Measurements from ENCODE around the gene TRAF3.
"Not testable (repeated sequence)": the region's sequence is repeated elsewhere in the genome, so short reads cannot be mapped to it uniquely, and the experiment has no call there.

TRAF3 gene

GRCh38 chr14:102926840-102927239, 149.6 kb downstream of the TRAF3 start:
- not testable (repeated sequence) for DNase-seq

- DNase-seq = no peak
These were observed 150.2 kb downstream of the TRAF3 start for GRCh38 chr14:102927346-102927877.

DNA sequence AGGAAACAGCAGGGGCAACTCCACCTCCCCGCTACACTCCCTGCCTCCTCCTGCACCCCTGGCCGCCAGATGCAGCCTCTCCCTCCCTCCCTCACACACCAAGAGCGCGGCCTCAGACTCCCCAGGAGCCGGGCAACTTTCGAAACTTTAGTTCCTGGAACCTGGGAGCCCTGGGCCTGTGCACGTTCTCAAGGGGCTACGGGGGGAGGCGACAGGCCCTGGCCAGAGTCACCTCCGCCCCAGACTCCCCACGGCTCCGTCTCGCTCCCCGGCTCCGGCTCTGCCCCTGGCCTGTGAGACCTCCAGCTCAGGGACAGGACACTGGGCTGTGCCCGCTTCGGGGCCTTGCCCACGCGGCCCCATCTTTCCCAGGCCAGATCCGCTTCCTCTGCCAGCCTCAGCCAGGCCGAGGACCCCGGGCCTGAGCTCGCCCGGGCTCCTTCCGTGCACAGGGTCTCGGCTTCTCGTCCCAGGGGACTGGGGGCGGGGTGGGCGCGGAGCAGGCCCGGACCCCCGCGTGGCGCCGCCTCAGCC, 150.7 kb downstream of the TRAF3 start:
- DNase-seq = no peak

- DNase-seq = no peak
These were observed 151.4 kb downstream of the TRAF3 start for GRCh38 chr14:102928412-102929240.

- no peak for DNase-seq
These were observed 152.2 kb downstream of the TRAF3 start for GRCh38 chr14:102929241-102930137.

GRCh38 chr14:102930138-102930752, 153.0 kb downstream of the TRAF3 start:
- DNase-seq = no peak

DNA sequence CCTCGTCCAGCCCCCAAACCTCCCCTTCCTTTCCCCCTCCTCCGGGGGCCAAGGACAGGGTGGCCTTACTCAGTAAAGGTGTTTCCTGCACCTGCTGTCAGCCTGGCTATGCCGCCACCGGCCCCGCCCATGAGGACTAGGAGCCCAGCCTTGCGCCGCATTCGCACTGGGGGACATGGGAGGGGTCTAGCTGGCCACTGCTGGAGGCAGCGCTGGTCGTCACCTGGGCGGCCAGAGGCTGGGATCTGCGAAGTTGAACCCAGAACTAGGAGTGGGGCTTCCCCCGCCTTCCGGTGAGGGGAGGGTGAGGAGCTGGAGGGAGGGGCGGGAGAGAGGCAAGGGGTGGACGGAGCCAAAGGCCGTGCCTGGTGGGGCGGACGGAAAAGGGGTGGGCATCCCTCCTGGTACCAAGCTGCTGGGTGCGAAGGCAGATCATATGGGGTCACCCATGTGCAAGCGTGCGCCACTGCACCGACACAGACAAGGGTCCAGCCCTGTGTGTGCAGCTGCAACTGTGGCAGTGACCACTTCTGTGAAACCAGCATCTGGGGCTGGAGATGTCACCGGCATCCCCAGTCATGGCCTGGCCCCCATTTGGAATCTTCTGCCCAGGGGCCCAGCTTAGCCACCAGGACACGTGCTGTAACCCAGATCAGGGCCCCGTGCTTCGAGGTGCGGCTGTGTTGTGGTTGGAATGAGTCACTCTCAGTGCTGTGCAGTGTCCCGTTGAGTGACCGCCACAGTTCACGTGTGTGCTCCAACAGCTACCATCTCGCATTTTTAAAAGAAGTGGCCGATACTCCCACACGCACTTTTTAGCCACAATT, 153.7 kb downstream of the TRAF3 start:
- no peak for DNase-seq

DNA sequence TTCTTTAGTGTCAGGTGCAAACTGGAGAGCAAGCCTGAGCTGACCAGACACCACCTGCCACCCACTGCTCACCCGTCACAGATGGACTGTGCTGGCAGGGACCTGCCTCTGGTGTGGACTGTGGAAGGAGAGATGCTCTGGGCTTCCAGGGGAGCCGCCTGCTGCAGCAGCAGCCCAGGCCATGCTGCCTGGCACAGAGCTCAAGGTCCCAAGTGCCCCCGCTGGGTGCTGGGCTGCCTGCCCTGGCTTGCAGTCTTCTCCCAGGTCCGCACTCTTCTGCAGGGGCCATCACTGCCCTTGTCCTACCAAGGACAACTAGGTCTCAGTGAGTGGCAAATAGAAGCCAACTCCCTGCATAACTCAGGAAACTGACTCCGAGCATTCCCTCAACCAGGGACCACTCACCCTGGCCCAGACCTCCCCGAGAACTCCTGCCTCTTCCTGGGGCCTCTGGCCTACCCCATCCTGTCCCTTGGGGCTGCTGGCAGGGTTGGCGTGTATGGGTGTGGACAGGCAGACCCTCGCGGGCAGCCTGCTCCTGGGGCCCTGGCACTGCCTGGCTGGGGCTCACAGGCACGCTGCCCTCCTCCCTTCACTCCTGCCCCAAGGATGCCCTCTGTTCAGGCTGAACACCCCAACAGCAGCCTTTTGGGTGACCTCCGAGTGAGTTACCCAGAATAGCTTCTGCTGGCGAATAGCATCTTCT, 154.5 kb downstream of the TRAF3 start:
- DNase-seq = no peak

DNA sequence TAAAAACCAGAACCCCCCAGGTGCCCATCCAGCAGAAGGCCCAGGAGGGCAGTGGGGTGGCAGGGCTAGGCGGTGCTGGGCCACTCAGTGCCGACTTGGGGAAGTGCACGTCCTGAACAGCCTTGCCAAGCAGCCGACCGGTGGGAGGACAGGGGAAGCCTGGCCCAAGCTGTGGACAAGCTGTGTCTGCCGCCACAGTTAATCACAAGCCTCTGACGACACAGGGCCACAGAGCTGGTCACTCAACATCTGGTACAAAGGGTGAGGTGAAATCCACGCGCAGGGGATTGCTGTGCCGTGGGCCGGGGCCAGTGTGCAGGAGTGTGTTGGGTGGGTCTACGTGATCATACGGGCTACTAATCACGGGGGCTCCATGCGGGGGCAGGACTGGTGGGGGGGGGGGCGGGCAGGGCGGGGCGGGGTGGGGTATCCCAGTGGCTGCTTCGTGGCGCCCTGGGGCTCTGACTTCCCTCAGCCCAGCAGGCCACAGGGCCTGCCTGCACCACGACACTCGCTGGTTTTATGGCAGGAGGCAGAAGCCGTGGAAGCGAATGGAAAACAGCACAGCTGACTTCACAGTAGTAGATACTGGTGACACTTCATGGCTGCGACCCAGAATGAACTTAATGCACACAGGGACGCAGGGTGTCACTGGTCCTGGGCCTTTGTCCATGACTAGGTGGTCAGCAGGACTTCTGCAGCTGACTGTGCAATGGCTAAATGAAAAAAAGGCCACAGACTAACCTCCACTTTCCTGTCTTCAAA, 155.4 kb downstream of the TRAF3 start:
- no peak for DNase-seq

DNA sequence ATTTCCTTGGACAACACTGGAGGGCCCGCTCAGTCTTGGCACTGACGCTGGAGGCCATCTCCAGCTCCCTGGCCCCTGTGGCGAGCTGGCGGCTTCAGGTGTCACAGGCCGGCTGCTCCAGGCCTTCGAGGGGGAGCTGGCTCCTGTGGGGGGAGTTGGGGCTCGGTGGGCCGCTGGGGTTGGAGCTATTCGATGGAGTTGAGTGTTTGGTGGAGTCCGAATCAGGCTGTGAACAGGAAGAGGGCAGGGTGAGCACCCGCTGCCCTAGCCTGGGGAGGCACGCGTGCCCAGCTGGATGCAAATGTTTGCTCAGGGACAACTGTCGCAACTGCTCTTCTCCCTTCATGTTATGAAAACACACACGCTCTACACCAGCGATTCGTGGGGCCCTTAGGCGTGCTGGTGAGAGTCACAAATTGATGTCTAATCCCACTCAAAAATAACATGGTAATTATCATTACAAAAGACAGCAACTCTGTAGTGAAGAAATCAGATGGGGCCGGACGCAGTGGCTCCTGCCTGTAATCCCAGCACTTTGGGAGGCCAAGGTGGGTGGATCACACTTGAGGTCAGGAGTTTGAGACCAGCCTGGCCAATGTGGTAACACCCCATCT, 156.5 kb downstream of the TRAF3 start:
- no peak for DNase-seq

GRCh38 chr14:102935756-102936155, 158.5 kb downstream of the TRAF3 start:
- DNase-seq = no peak

- no peak for DNase-seq
These were observed 160.3 kb downstream of the TRAF3 start for GRCh38 chr14:102937331-102938175.

DNA sequence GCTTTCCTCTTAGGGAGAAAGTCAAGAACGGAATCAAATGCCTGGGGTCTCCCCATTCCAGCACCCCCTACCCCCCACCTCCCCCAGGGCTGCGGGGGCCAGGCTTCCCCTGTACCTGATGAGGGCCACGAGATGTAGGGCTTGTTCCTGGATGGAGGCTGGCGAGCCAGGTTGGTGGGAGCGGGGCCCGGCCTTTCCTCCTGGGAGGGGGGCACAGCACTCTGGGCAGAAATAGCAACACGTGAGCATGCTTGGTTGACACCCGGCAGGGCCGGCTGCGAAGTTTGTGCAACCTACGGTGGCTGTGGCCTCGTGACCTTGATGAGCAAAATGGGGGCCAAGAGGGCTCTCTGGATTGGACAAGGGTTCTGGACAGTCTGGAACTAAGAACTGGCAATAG, 160.9 kb downstream of the TRAF3 start:
- no peak for DNase-seq

DNA sequence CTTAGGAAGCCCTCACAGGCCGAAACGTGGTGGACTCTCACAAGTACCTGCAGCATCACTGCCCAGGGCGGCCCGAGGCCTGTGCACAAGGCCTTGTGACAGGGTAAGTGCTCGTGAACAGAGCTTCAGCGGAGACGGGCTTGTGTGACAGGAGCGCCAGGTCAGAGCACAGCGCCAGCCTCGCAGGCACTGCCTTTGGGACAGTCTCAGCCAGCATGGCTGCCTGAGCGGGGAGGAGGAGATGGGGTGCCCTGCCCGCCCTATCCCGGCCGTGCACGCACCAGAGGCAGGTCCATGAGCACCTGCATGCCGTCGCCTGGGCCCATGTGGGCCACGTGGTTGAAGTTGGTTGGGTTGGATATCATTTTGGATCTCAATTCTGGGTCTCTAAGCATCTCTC, 162.1 kb downstream of the TRAF3 start:
- DNase-seq = no peak

GRCh38 chr14:102939820-102940561, 162.7 kb downstream of the TRAF3 start:
- DNase-seq = no peak

- no peak for DNase-seq
These were observed 163.6 kb downstream of the TRAF3 start for GRCh38 chr14:102940729-102941362.

DNA sequence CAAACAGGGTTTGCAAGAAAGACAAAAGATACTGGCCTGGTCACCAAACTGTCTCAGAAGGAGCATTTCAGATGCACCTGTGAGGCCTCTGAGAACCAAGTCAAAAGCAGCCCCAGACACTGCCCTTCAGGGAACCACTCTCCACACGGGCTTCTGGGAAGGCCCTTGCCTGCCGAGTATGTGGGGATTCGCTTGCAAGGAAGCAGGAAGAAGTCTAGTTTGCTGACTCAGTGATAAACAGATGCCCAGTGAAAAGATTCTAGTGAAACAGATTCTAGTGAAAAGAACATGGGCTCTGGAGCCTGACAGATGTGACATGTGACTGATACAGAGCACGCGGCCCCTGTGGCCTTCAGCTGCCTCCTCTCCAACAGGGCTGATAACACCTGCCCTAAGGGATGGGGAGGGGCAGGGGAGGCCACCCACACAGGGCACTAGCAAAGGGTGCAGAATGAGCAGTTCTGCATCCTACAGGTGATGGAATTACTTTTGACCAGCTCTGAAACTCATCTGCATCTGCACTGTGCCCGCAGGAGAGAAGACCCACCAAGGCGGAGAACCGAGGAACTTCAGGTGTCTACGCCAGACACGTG, 164.3 kb downstream of the TRAF3 start:
- DNase-seq = no peak

Measured in NCI-H1694 treated with DMSO at 0.1 percent for 48 hours (cell line).